NB4 (cell line): ENCODE data around the gene FHIT.

Source experiments
- DNase-seq: peaks from one replicate; pipeline ENCODE4 v3.0.0; 2010; ENCODE audit warnings: low read depth
- H3K4me3 ChIP-seq: one replicate; pipeline ENCODE4 v1.5.1; 2011; ENCODE audit warnings: mild to moderate bottlenecking, low read depth, low read length, moderate library complexity
- CTCF ChIP-seq: IDR thresholded peaks from one replicate; pipeline ENCODE4 v1.5.1; 2012; ENCODE audit warnings: low read depth, low read length
- MAX ChIP-seq: IDR thresholded peaks from 2 replicates; pipeline ENCODE4 v1.6.1; 2011; ENCODE audit warnings: low read depth, low read length
- MYC ChIP-seq: IDR thresholded peaks from 2 replicates; pipeline ENCODE4 v1.6.1; 2011; ENCODE audit warnings: low read depth, low read length
- POLR2A ChIP-seq: IDR thresholded peaks from 2 replicates; pipeline ENCODE4 v1.6.1; 2011; ENCODE audit warnings: mild to moderate bottlenecking; ENCODE audit not compliant: insufficient read length; ENCODE audit errors: extremely low read depth

Gene FHIT

GRCh38 chr3:61257148-61257547 lies 5.9 kb upstream of the FHIT start:
- no peak for DNase-seq
- no peak overlapping the region for H3K4me3 ChIP-seq
- no peak for TF ChIP-seq MAX
- no peak for TF ChIP-seq POLR2A
- TF ChIP-seq CTCF, result no peak
- no peak for TF ChIP-seq MYC

- DNase-seq, result no peak
- H3K4me3 ChIP-seq, result no peak overlapping the region
- TF ChIP-seq CTCF (no peak), MYC (no peak), MAX (no peak), POLR2A (no peak)
Observed at GRCh38 chr3:61253756-61254155, 2.5 kb upstream of the FHIT start.

GRCh38 chr3:61252836-61253235 lies 1.6 kb upstream of the FHIT start:
- TF ChIP-seq POLR2A (no peak), MYC (no peak), MAX (no peak), CTCF (no peak)
- no peak for DNase-seq
- H3K4me3 ChIP-seq, result no peak overlapping the region

- peak; percentile 66; the same call in 1 of the 2 replicates for TF ChIP-seq MYC
- peak; percentile 67 for TF ChIP-seq MAX
- TF ChIP-seq POLR2A, result no peak
- DNase-seq, result peak; percentile 65
- peak overlapping the region; percentile 85 for H3K4me3 ChIP-seq
Observed at GRCh38 chr3:61250784-61251173, 473 bp downstream of the FHIT start.

GRCh38 chr3:61248496-61248895 lies 2.8 kb downstream of the FHIT start:
- TF ChIP-seq POLR2A (no peak), MYC (no peak), MAX (no peak), CTCF (no peak)
- no peak overlapping the region for H3K4me3 ChIP-seq
- DNase-seq, result no peak

GRCh38 chr3:61247191-61247590 lies 4.1 kb downstream of the FHIT start:
- H3K4me3 ChIP-seq, result no peak overlapping the region
- TF ChIP-seq POLR2A (no peak), MYC (no peak), CTCF (no peak), MAX (no peak)
- no peak for DNase-seq
